H1 (cell line): Measurements from ENCODE around the gene CACNA1G. TPM values are rescaled to one million over a fixed set of nuclear protein-coding genes. Genes with fewer than 3 reads are reported as not detected.

Experiments
- BACH1 ChIP-seq: IDR thresholded peaks from 2 replicates; pipeline ENCODE4 v1.6.1; 2012; ENCODE audit warnings: low read length, improper control_type of control experiment
- CHD2 ChIP-seq: IDR thresholded peaks from 2 replicates; pipeline ENCODE4 v1.6.1; 2012; ENCODE audit warnings: low read length, improper control_type of control experiment
- EZH2 ChIP-seq: fragments of 200-600 bp; sonication (generic); IDR thresholded peaks from 2 replicates; pipeline ENCODE4 v1.7.1; 2012; ENCODE audit warnings: low read depth, mild to moderate bottlenecking, moderate library complexity, low read length, inconsistent platforms; ENCODE audit not compliant: severe bottlenecking
- GABPA ChIP-seq: IDR thresholded peaks from 2 replicates; pipeline ENCODE4 v1.6.1; 2011; ENCODE audit warnings: mild to moderate bottlenecking, low read length, moderate library complexity, borderline replicate concordance; ENCODE audit not compliant: insufficient read depth
- RFX5 ChIP-seq: IDR thresholded peaks from 2 replicates; pipeline ENCODE4 v1.6.1; 2011; ENCODE audit warnings: low read depth, low read length, improper control_type of control experiment, borderline replicate concordance
- SUZ12 ChIP-seq: fragments of 200-600 bp; sonication (generic); IDR thresholded peaks from 2 replicates; pipeline ENCODE4 v1.6.1; 2012; ENCODE audit warnings: mild to moderate bottlenecking, inconsistent platforms, low read length, moderate library complexity, mixed read lengths
- TAF1 ChIP-seq: IDR thresholded peaks from 2 replicates; pipeline ENCODE4 v1.6.1; 2011; ENCODE audit warnings: mild to moderate bottlenecking, low read depth, low read length
- polyA plus RNA-seq, 7 experiments: library from polyadenylated mRNA; depleted of rRNA in 3 of 7; stranded (reverse) in 5 of 7; unstranded in 2 of 7; fragments of >200 nt in 5 of 7; fragments of 200-250 nt in 2 of 7; gene quantifications; 1 replicate in 5 of 7; 2 replicates in 1 of 7; 4 replicates in 1 of 7; pipeline versions ENCODE4 v1.2.1 to v1.2.3, GENCODE V29; 2011 to 2013; ENCODE audit warnings: missing spikeins in 2 of 7, mixed read lengths in 2 of 7
- total RNA-seq: library from RNA; stranded (reverse); fragmentation: NEBNext Ultra II Directional; extraction: Animal tissue kit (Norgen Biotek cat#: 25700); gene quantifications from 2 replicates; pipeline ENCODE4 v1.2.1, GENCODE V29; 2021

CACNA1G gene
- total and polyA plus RNA-seq, 2 of the 8 experiments (the other 6 are each of a cell fraction or from before 2014, with no cell fraction given): 2.9 to 4.9 TPM

DNA sequence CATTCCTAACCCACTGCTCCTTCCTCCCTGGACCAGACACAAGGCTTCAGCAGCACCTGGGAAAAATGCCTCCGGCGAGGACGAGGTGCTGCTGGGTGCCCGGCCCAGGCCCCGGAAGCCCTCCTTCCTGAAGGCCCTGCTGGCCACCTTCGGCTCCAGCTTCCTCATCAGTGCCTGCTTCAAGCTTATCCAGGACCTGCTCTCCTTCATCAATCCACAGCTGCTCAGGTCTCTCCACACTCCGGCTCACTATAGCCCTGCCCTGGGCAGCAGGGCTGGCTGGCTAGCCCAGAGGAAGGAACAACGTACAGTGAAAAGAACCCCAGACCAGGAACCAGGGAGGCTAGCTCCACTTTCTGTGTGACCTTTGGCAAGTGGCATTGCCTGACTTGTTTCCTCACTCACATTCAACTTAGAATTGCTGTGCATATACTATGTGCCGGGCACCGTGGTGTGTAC, 100.4 kb downstream of the CACNA1G start (continued):
- no peak for TF ChIP-seq EZH2
- no peak for TF ChIP-seq RFX5
- TF ChIP-seq BACH1: no peak
- TF ChIP-seq GABPA: no peak
- TF ChIP-seq CHD2: no peak
- no peak for TF ChIP-seq TAF1
- no peak for TF ChIP-seq SUZ12
